A673 (cell line): ENCODE results near the gene KDM4D. TPM values are rescaled to one million over a fixed set of nuclear protein-coding genes. Genes with fewer than 3 reads are reported as not detected.
"Not testable (repeated sequence)": the region's sequence is repeated elsewhere in the genome, so short reads cannot be mapped to it uniquely, and the experiment has no call there.

Source experiments
- BruUV-seq: library from RNA; stranded (reverse); fragments of 400-500 nt; replicated peaks from 2 replicates; lab custom pipeline; 2021; lab: Mats Ljungman, UMichigan
- CTCF ChIA-PET: fragments of 300-600 bp; sonication (Branson Sonifier 250); formaldehyde crosslinking; loops from one replicate; lab custom pipeline; 2022; ENCODE audit warnings: antibody characterized with exemption; lab: Charles Lee
- POLR2A ChIA-PET: fragments of 300-600 bp; sonication (Branson Sonifier 250); formaldehyde crosslinking; loops from one replicate; lab custom pipeline; 2022; ENCODE audit warnings: antibody characterized with exemption; ENCODE audit not compliant: low non-redundant PET; lab: Charles Lee
- DNase-seq: peaks from one replicate; pipeline ENCODE4 v3.0.0-alpha.2; 2015; ENCODE audit warnings: low spot score
- H3K27ac ChIP-seq: fragments of 200-600 bp; sonication (generic); 2 replicates; pipeline ENCODE4 v1.5.1; 2016; ENCODE audit warnings: mixed run types, low read depth, mild to moderate bottlenecking, mixed read lengths, antibody characterized with exemption, low read length; ENCODE audit not compliant: poor library complexity, severe bottlenecking
- H3K27me3 ChIP-seq: fragments of 200-600 bp; sonication (generic); replicated peaks from 2 replicates; pipeline ENCODE4 v1.6.1; 2017; ENCODE audit warnings: mixed run types, low read depth, mild to moderate bottlenecking, mixed read lengths, antibody characterized with exemption, low read length; ENCODE audit not compliant: insufficient read depth, poor library complexity
- H3K36me3 ChIP-seq: fragments of 200-600 bp; sonication (generic); 2 replicates; pipeline ENCODE4 v1.6.1; 2016; ENCODE audit warnings: mixed run types, mild to moderate bottlenecking, mixed read lengths, antibody characterized with exemption, low read length; ENCODE audit not compliant: insufficient read depth, poor library complexity, severe bottlenecking
- H3K4me1 ChIP-seq: fragments of 200-600 bp; sonication (generic); 2 replicates; pipeline ENCODE4 v1.6.1; 2017; ENCODE audit warnings: mixed run types, mild to moderate bottlenecking, mixed read lengths, antibody characterized with exemption, low read length; ENCODE audit not compliant: insufficient read depth, poor library complexity, severe bottlenecking
- H3K4me3 ChIP-seq: fragments of 200-600 bp; sonication (generic); 2 replicates; pipeline ENCODE4 v1.5.1; 2016; ENCODE audit warnings: low read depth, mixed run types, mild to moderate bottlenecking, mixed read lengths, low read length; ENCODE audit not compliant: poor library complexity, severe bottlenecking
- H3K9me3 ChIP-seq: fragments of 200-600 bp; sonication (generic); 2 replicates; pipeline ENCODE4 v1.6.1; 2016; ENCODE audit warnings: mixed run types, low read depth, mild to moderate bottlenecking, mixed read lengths, antibody characterized with exemption, low read length; ENCODE audit not compliant: poor library complexity, severe bottlenecking
- CTCF ChIP-seq: fragments of 300-800, 200-600 bp; sonication (generic); conservative IDR thresholded peaks from 2 replicates; pipeline ENCODE4 v1.5.1; 2017; ENCODE audit warnings: low read depth, mild to moderate bottlenecking, antibody characterized with exemption, low read length, moderate library complexity, mixed read lengths
- EZH2 ChIP-seq: fragments of 200-600 bp; sonication (generic); IDR thresholded peaks from 2 replicates; pipeline ENCODE4 v1.6.1; 2017; ENCODE audit warnings: borderline replicate concordance, low read depth, mild to moderate bottlenecking, mixed read lengths, antibody characterized with exemption, low read length; ENCODE audit not compliant: poor library complexity, severe bottlenecking
- intact Hi-C: fragments of 100-400 bp; cut with micrococcal nuclease; formaldehyde crosslinking; loops from one replicate; pipeline ENCODE4 v1.10.0; 2022; ENCODE audit not compliant: unreplicated experiment
- total RNA-seq: library from RNA; stranded (reverse); gene quantifications from 2 replicates; pipeline ENCODE4 v1.2.3, GENCODE V29; 2021

KDM4D gene
- total RNA-seq, 1 experiment from 2014 or later, result 3.0 TPM

GRCh38 chr11:95028357-95028756 lies 54.8 kb downstream of the KDM4D start:
- H3K27ac ChIP-seq, result no peak overlapping the region
- H3K27me3 ChIP-seq, result no peaks in the 10 kb centered on the region
- ChIA-PET CTCF (interaction anchor here (0.7 kb wide), 1 partner anchor 124 kb away, joined by 3 read pairs; no protein-coding TSS in a partner anchor), POLR2A (no interaction called here)
- DNase-seq, result no peak
- H3K36me3 ChIP-seq, result no peaks in the 10 kb centered on the region
- no peaks in the 10 kb centered on the region for H3K4me1 ChIP-seq
- no TSS peak for BruUV-seq
- no peak overlapping the region for H3K4me3 ChIP-seq
- intact Hi-C loops, result no loop called here
- H3K9me3 ChIP-seq, result no peaks in the 10 kb centered on the region
- TF ChIP-seq EZH2, result no peak
- TF ChIP-seq CTCF, result no peak

GRCh38 chr11:95033051-95033450 lies 59.5 kb downstream of the KDM4D start:
- H3K27ac ChIP-seq, result no peak overlapping the region
- intact Hi-C loops, result no loop called here
- H3K27me3 ChIP-seq, result peaks cover 23% of the 10 kb centered on the region
- CTCF ChIA-PET, result no interaction called here
- no peaks in the 10 kb centered on the region for H3K36me3 ChIP-seq
- no peaks in the 10 kb centered on the region for H3K4me1 ChIP-seq
- DNase-seq, result no peak
- no peak overlapping the region for H3K4me3 ChIP-seq
- no peak for TF ChIP-seq EZH2
- no peak for TF ChIP-seq CTCF
- H3K9me3 ChIP-seq, result no peaks in the 10 kb centered on the region
- BruUV-seq, result no TSS peak
- POLR2A ChIA-PET, result no interaction called here

GRCh38 chr11:95035316-95035715 lies 61.8 kb downstream of the KDM4D start:
- Histone ChIP-seq H3K27ac (no peak overlapping the region), H3K4me3 (no peak overlapping the region), H3K9me3 (no peaks in the 10 kb centered on the region), H3K36me3 (no peaks in the 10 kb centered on the region), H3K27me3 (peaks cover 23% of the 10 kb centered on the region), H3K4me1 (no peaks in the 10 kb centered on the region)
- intact Hi-C loops, result no loop called here
- no peak for TF ChIP-seq EZH2
- no peak for TF ChIP-seq CTCF
- ChIA-PET POLR2A (no interaction called here), CTCF (no interaction called here)
- DNase-seq, result no peak
- no TSS peak for BruUV-seq

GRCh38 chr11:95037356-95038035 lies 64.0 kb downstream of the KDM4D start:
- BruUV-seq, H3K27ac ChIP-seq, H3K4me3 ChIP-seq: not testable (repeated sequence)

More at GRCh38 chr11:95037356-95038035, 64.0 kb downstream of the KDM4D start:
- intact Hi-C loops, CTCF ChIA-PET, H3K36me3 ChIP-seq, POLR2A ChIA-PET, H3K9me3 ChIP-seq, H3K4me1 ChIP-seq, DNase-seq: not testable (repeated sequence)
- peaks cover 23% of the 10 kb centered on the region for H3K27me3 ChIP-seq
